Astrocyte of the spinal cord (primary cell): ENCODE data around the gene RABGEF1.
A peak's percentile ranks its signal among the peaks of the same experiment; 100 is the strongest.
"Not testable (repeated sequence)": the region's sequence is repeated elsewhere in the genome, so short reads cannot be mapped to it uniquely, and the experiment has no call there.

ENCODE experiments used
- DNase-seq: peaks from one replicate; pipeline ENCODE4 v3.0.0; 2011; ENCODE audit warnings: low read depth, low spot score
- H3K4me3 ChIP-seq: 2 replicates; pipeline ENCODE4 v1.5.1; 2011; ENCODE audit warnings: low read depth, mild to moderate bottlenecking, low read length, moderate library complexity
- CTCF ChIP-seq: IDR thresholded peaks from 2 replicates; pipeline ENCODE4 v1.5.1; 2012; ENCODE audit warnings: low read depth, mild to moderate bottlenecking, low read length, inconsistent platforms
- in situ Hi-C: cut with HindIII; loops from 2 replicates; pipeline ENCODE4 v1.10.0; 2017; ENCODE audit warnings: low sequenced_read_pairs

Gene RABGEF1

GRCh38 chr7:66839814-66840213, 99.3 kb downstream of the RABGEF1 start:
- DNase-seq, result no peak
- no peak for TF ChIP-seq CTCF
- in situ Hi-C loops, result no loop called here
- H3K4me3 ChIP-seq, result no peak overlapping the region

- DNase-seq, result no peak
- no peak overlapping the region for H3K4me3 ChIP-seq
- in situ Hi-C loops, result no loop called here
- no peak for TF ChIP-seq CTCF
Measured at GRCh38 chr7:66840316-66840715, 99.8 kb downstream of the RABGEF1 start.

DNA sequence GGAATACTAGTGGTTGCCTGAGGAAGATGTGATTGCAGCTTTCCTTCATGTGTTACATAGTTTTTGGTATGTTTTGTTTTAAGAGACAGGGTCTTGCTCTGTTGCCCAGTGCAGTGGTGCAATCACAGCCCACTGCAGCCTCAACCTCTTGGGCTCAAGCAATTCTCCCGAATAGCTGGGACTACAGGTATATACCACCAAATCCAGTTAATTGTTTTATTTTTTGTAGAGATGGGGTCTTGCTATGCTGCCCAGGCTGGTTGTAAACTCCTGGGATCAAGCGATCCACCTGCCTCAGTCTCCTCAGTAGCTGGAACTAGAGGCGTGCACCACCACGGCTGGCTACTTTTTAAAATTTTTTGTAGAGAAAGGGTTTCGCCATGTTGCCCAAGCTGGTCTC, 101.4 kb downstream of the RABGEF1 start:
- no peak overlapping the region for H3K4me3 ChIP-seq
- in situ Hi-C loops, result no loop called here
- DNase-seq, result no peak
- TF ChIP-seq CTCF, result no peak

GRCh38 chr7:66843492-66843891, 103.0 kb downstream of the RABGEF1 start:
- DNase-seq, H3K4me3 ChIP-seq, in situ Hi-C loops: not testable (repeated sequence)

GRCh38 chr7:66844552-66845378, 104.2 kb downstream of the RABGEF1 start:
- peak overlapping the region; percentile 91 for H3K4me3 ChIP-seq
- in situ Hi-C loops, result no loop called here
- TF ChIP-seq CTCF, result peak; percentile 18
- DNase-seq, result peak; percentile 98

GRCh38 chr7:66845379-66846095, 105.0 kb downstream of the RABGEF1 start:
- peak overlapping the region; percentile 91 for H3K4me3 ChIP-seq
- in situ Hi-C loops, result no loop called here
- TF ChIP-seq CTCF, result no peak
- no peak for DNase-seq

- DNase-seq, in situ Hi-C loops, H3K4me3 ChIP-seq: not testable (repeated sequence)
Measured at GRCh38 chr7:66846096-66846445, 105.5 kb downstream of the RABGEF1 start.

DNA sequence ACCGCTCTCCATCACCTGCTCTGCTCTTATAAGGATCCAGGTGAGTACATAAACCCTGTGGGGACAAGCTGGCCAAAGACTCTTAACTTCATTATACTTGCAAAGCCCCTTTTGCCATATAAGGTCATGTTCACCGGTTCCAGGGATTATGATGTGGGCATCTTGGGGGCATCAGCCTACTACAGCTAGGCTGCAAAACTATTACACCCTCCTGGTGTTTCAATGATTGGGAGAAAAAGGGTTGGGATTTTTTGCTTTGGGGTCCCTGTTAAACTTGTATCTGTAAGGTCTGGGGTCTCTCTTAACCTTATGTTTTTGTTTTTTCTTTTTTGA, 107.0 kb downstream of the RABGEF1 start:
- DNase-seq, H3K4me3 ChIP-seq, in situ Hi-C loops: not testable (repeated sequence)
